ENCODE data around the gene LATS1. TPM values are rescaled to one million over a fixed set of nuclear protein-coding genes. Genes with fewer than 3 reads are reported as not detected.
"Not testable (repeated sequence)": the region's sequence is repeated elsewhere in the genome, so short reads cannot be mapped to it uniquely, and the experiment has no call there.

Gene LATS1
- total RNA-seq, 4 donors from 2014 or later: 12.1 to 21.2 (median 15.5) TPM

DNA sequence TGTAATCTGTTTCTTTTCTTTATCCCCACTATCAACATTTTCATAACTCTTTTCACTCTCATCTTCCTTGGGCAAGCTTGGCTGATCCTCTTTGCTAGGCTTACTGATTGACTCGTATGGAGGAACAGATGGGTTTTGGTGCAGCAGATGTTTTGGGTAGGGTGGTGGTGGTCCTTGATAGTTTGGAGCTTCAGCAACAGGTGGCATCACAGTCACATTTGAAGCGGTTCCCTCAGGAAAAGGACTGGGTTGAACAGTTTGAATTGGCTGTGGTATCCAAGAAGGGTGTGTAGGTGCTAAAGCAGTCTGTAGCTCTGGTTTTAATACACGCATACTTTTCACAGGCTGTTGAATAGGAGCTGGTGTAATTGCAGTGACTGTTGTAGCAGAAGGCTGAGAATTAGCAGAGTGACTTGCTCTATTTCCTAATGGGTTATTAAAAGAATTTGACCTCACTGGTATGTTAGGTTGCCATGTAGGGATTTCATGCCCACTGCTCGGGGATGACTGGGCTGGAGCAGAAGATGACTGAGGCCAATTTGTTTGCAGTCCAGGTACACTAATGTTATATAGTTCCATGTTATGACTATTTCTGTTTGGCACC is 34.5 kb downstream of the LATS1 start:
- intact Hi-C loops (cut with DNase I): no loop called here
- peaks cover 0 to 80% (median 5%) of the 10 kb centered on the region in 3 donors for H3K36me3 ChIP-seq

DNA sequence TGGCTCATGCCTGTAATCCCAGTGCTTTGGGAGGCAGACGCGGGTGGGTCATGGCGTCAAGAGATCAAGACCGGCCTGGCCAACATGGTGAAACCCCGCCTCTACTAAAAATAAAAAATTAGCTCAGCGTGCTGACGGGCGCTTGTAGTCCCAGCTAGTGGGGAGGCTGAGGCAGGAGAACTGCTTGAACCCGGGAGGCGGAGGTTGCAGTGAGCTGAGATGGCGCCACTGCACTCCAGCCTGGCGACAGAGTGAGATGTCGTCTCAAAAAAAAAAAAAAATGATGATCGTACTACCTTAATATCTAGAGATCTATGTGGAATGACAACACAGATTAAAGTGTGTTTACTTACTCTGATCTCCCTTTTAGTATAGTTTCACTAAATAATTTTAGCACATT is 36.1 kb downstream of the LATS1 start:
- H3K27ac ChIP-seq; H3K27me3 ChIP-seq; H3K4me1 ChIP-seq; H3K9me3 ChIP-seq; intact Hi-C loops (cut with DNase I); H3K4me3 ChIP-seq; DNase-seq: not testable (repeated sequence)
- 90 to 92% methylated on average over 14 of the region's 14 CpGs for WGBS, 2 donors
- H3K36me3 ChIP-seq: peaks cover 0 to 76% (median 5%) of the 10 kb centered on the region in 3 donors

More for the DNA sequence above, 34.5 kb downstream of the LATS1 start:
- Histone ChIP-seq H3K4me3 (no peak overlapping the region), H3K4me1 (no peaks in the 10 kb centered on the region), H3K27me3 (no peaks in the 10 kb centered on the region), H3K9me3 (no peaks in the 10 kb centered on the region), H3K27ac (no peak overlapping the region)
- TF ChIP-seq, protein P1, sequence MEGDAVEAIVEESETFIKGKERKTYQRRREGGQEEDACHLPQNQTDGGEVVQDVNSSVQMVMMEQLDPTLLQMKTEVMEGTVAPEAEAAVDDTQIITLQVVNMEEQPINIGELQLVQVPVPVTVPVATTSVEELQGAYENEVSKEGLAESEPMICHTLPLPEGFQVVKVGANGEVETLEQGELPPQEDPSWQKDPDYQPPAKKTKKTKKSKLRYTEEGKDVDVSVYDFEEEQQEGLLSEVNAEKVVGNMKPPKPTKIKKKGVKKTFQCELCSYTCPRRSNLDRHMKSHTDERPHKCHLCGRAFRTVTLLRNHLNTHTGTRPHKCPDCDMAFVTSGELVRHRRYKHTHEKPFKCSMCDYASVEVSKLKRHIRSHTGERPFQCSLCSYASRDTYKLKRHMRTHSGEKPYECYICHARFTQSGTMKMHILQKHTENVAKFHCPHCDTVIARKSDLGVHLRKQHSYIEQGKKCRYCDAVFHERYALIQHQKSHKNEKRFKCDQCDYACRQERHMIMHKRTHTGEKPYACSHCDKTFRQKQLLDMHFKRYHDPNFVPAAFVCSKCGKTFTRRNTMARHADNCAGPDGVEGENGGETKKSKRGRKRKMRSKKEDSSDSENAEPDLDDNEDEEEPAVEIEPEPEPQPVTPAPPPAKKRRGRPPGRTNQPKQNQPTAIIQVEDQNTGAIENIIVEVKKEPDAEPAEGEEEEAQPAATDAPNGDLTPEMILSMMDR (IDR thresholded peaks at IDR 0.05): no peak
- TF ChIP-seq POLR2A (IDR thresholded peaks at IDR 0.05): no peak
- no peak for DNase-seq
- 90 to 93% methylated on average over 3 to 4 of the region's 4 CpGs for WGBS, 2 donors

DNA sequence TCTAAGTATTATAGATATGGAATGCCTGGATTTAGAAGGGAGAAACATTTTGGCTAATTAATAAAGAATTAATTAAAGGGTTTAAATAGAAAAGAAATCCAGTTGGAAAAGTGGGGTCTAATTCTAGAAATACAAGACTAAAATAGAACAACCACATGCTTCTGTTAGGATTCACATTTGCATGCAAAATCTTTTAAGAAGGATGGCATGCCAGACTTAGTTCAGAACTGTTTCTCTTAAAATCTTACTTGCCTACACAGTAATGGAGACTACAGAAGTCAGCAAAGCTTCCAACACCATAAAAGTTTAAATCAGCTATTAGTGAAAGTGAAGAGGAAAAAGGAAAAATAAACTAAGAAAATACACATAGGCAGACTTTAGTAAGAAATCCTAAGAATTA is 36.7 kb downstream of the LATS1 start:
- Histone ChIP-seq H3K4me1 (no peaks in the 10 kb centered on the region), H3K4me3 (no peak overlapping the region), H3K27ac (no peak overlapping the region), H3K36me3 (peaks cover 4 to 77% (median 5%) of the 10 kb centered on the region in 3 donors), H3K9me3 (no peaks in the 10 kb centered on the region), H3K27me3 (no peaks in the 10 kb centered on the region)
- intact Hi-C loops (cut with DNase I): no loop called here
- DNase-seq: no peak
- TF ChIP-seq, protein P1 (IDR thresholded peaks at IDR 0.05): no peak
- TF ChIP-seq POLR2A (IDR thresholded peaks at IDR 0.05): no peak

DNA sequence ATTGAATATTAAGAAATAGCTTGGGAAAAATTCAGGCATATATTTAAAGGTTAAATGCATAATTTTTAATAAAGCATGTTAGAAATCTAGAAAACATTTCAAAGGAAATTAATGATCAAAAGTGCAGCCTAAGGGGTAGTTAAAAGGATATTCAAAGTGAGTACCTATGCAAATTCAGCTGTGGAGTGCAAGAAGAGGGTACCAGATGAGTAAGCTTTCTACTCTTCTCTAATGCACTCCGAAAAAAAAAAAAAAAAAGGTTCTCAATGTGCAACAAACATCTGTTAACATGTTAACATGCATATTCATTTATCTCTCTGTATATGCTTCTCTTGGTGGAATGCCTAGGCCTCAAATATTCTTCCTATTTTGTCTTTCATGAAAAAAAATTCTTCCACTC is 37.4 kb downstream of the LATS1 start:
- Histone ChIP-seq H3K27ac (no peak overlapping the region), H3K9me3 (no peaks in the 10 kb centered on the region), H3K4me1 (no peaks in the 10 kb centered on the region), H3K36me3 (peaks cover 5 to 77% (median 9%) of the 10 kb centered on the region in 3 donors), H3K27me3 (no peaks in the 10 kb centered on the region), H3K4me3 (no peak overlapping the region)
- 26 to 55% methylated on average over 1 of the region's 1 CpG for WGBS, 2 donors
- no peak for DNase-seq
- intact Hi-C loops (cut with DNase I): no loop called here
- TF ChIP-seq POLR2A (IDR thresholded peaks at IDR 0.05): no peak
- TF ChIP-seq, protein P1 (IDR thresholded peaks at IDR 0.05): no peak

DNA sequence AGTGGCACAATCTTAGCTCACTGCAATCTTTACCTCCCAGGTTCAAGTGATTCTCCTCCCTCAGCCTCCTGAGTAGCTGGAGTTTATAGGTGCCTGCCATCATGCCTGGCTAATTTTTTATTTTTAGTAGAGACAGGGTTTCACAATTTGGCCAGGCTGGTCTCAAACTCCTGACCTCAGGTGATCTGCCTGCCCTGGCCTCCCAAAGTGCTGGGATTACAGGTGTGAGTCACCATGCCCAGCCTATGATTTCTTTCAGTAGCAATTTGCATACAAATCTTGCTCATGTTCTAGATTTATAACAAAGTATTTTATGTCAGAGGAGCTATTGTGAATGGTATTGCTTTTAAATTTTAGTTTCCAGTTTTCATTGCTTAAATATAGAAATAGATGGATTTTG is 45.6 kb downstream of the LATS1 start:
- H3K9me3 ChIP-seq; intact Hi-C loops (cut with DNase I); H3K27ac ChIP-seq; DNase-seq; H3K4me1 ChIP-seq; H3K4me3 ChIP-seq; H3K27me3 ChIP-seq: not testable (repeated sequence)
- H3K36me3 ChIP-seq: peaks cover 9 to 99% (median 27%) of the 10 kb centered on the region in 3 donors

DNA sequence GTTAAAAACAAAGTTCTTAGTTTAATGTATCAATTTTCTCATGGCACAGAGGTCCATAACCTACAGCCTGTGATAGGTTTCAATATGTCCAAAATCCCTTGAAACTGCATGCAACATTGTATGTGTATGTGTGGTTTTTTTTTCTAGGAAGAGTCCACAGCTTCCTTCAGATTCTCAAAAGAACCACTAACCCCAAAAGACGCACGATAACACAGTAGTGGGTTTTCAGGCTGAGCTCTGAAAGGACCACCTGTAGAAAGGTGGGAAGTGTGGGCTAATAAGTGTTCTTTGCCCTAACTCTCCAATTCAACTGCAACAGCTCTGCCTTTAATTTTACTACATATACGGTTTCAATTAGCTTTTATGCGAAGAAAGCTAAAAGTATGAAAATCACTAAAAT is 57.9 kb downstream of the LATS1 start:
- H3K9me3 ChIP-seq: no peaks in the 10 kb centered on the region
- no peak overlapping the region for H3K27ac ChIP-seq
- H3K27me3 ChIP-seq: no peaks in the 10 kb centered on the region
- H3K4me1 ChIP-seq: no peaks in the 10 kb centered on the region
- DNase-seq: no peak
- no peak overlapping the region for H3K4me3 ChIP-seq
- TF ChIP-seq, protein P1 (IDR thresholded peaks at IDR 0.05): no peak
- no peak for TF ChIP-seq POLR2A (IDR thresholded peaks at IDR 0.05)
- intact Hi-C loops (cut with DNase I): no loop called here
- WGBS, 2 donors: 87 to 94% methylated on average over 4 of the region's 4 CpGs
- peaks cover 0 to 75% (median 0%) of the 10 kb centered on the region in 3 donors for H3K36me3 ChIP-seq
